Measurements from ENCODE around the gene AFDN.

The AFDN gene

GRCh38 chr6:167882244-167882643, 55.5 kb downstream of the AFDN start:
- H3K36me3 ChIP-seq, result peaks cover 51% of the 10 kb centered on the region
- no peak overlapping the region for H3K9ac ChIP-seq
- no peak overlapping the region for H3K27ac ChIP-seq
- no peaks in the 10 kb centered on the region for H4K20me1 ChIP-seq
- TF ChIP-seq Cebpa-rat (IDR thresholded peaks at IDR 0.05), result no peak
- H3K4me2 ChIP-seq, result peak overlapping the region; percentile 55
- peaks cover 30% of the 10 kb centered on the region for H3K4me1 ChIP-seq
- H3K27me3 ChIP-seq, result no peaks in the 10 kb centered on the region
- peaks cover 7% of the 10 kb centered on the region; the same call in 1 of the 2 replicates for H3K9me3 ChIP-seq
- H3K4me3 ChIP-seq, result no peak overlapping the region

- Histone ChIP-seq H3K4me2 (no peak overlapping the region), H3K9me3 (no peaks in the 10 kb centered on the region), H3K36me3 (peaks cover 35% of the 10 kb centered on the region), H3K4me1 (peaks cover 14% of the 10 kb centered on the region), H3K27ac (no peak overlapping the region), H3K4me3 (no peak overlapping the region), H4K20me1 (no peaks in the 10 kb centered on the region), H3K27me3 (no peaks in the 10 kb centered on the region), H3K9ac (no peak overlapping the region)
- TF ChIP-seq Cebpa-rat (IDR thresholded peaks at IDR 0.05), result no peak
These were observed 61.4 kb downstream of the AFDN start for GRCh38 chr6:167888098-167888497.

GRCh38 chr6:167892835-167893815, 66.4 kb downstream of the AFDN start:
- H3K9ac ChIP-seq, result no peak overlapping the region
- peaks cover 25% of the 10 kb centered on the region for H3K36me3 ChIP-seq
- H3K4me3 ChIP-seq, result no peak overlapping the region
- H4K20me1 ChIP-seq, result no peaks in the 10 kb centered on the region
- H3K4me2 ChIP-seq, result no peak overlapping the region
- H3K4me1 ChIP-seq, result no peaks in the 10 kb centered on the region
- no peak for TF ChIP-seq Cebpa-rat (IDR thresholded peaks at IDR 0.05)
- no peaks in the 10 kb centered on the region for H3K27me3 ChIP-seq
- no peaks in the 10 kb centered on the region for H3K9me3 ChIP-seq
- H3K27ac ChIP-seq, result no peak overlapping the region

GRCh38 chr6:167894965-167895364, 68.3 kb downstream of the AFDN start:
- Histone ChIP-seq H3K4me1 (no peaks in the 10 kb centered on the region), H3K4me3 (no peak overlapping the region), H4K20me1 (no peaks in the 10 kb centered on the region), H3K36me3 (peaks cover 17% of the 10 kb centered on the region), H3K4me2 (no peak overlapping the region), H3K27ac (no peak overlapping the region), H3K27me3 (no peaks in the 10 kb centered on the region), H3K9ac (no peak overlapping the region), H3K9me3 (no peaks in the 10 kb centered on the region)
- TF ChIP-seq Cebpa-rat (IDR thresholded peaks at IDR 0.05), result no peak

GRCh38 chr6:167896648-167897047, 69.9 kb downstream of the AFDN start:
- Histone ChIP-seq H4K20me1 (no peaks in the 10 kb centered on the region), H3K36me3 (peaks cover 11% of the 10 kb centered on the region; the same call in 1 of the 2 replicates), H3K4me3 (no peak overlapping the region), H3K9me3 (no peaks in the 10 kb centered on the region), H3K27me3 (no peaks in the 10 kb centered on the region), H3K4me1 (no peaks in the 10 kb centered on the region), H3K9ac (no peak overlapping the region), H3K4me2 (no peak overlapping the region), H3K27ac (no peak overlapping the region)
- no peak for TF ChIP-seq Cebpa-rat (IDR thresholded peaks at IDR 0.05)

GRCh38 chr6:167898673-167899311, 72.1 kb downstream of the AFDN start:
- H3K36me3 ChIP-seq, result peaks cover 10% of the 10 kb centered on the region

GRCh38 chr6:167904791-167905190, 78.1 kb downstream of the AFDN start:
- Histone ChIP-seq H3K4me2 (no peak overlapping the region), H3K27me3 (no peaks in the 10 kb centered on the region), H3K9me3 (no peaks in the 10 kb centered on the region), H3K4me1 (no peaks in the 10 kb centered on the region), H4K20me1 (0 out of 2 replicates have a peak, but pooled peaks cover 4% of the 10 kb centered on the region), H3K9ac (no peak overlapping the region), H3K4me3 (no peak overlapping the region), H3K27ac (no peak overlapping the region), H3K36me3 (peaks cover 22% of the 10 kb centered on the region)
- no peak for TF ChIP-seq Cebpa-rat (IDR thresholded peaks at IDR 0.05)

More at GRCh38 chr6:167898673-167899311, 72.1 kb downstream of the AFDN start:
- H3K4me3 ChIP-seq, result no peak overlapping the region
- no peak overlapping the region for H3K27ac ChIP-seq
- H3K9ac ChIP-seq, result no peak overlapping the region
- no peaks in the 10 kb centered on the region for H3K27me3 ChIP-seq
- H4K20me1 ChIP-seq, result no peaks in the 10 kb centered on the region
- no peaks in the 10 kb centered on the region for H3K4me1 ChIP-seq
- no peak for TF ChIP-seq Cebpa-rat (IDR thresholded peaks at IDR 0.05)
- H3K4me2 ChIP-seq, result no peak overlapping the region
- H3K9me3 ChIP-seq, result no peaks in the 10 kb centered on the region

GRCh38 chr6:167906899-167907298, 80.2 kb downstream of the AFDN start:
- no peak for TF ChIP-seq Cebpa-rat (IDR thresholded peaks at IDR 0.05)
- Histone ChIP-seq H3K9me3 (no peaks in the 10 kb centered on the region), H3K9ac (no peak overlapping the region), H3K27ac (no peak overlapping the region), H3K27me3 (no peaks in the 10 kb centered on the region), H3K4me2 (no peak overlapping the region), H3K36me3 (peaks cover 38% of the 10 kb centered on the region), H3K4me3 (no peak overlapping the region), H3K4me1 (no peaks in the 10 kb centered on the region), H4K20me1 (0 out of 2 replicates have a peak, but pooled peaks cover 4% of the 10 kb centered on the region)

GRCh38 chr6:167907837-167908681, 81.3 kb downstream of the AFDN start:
- H4K20me1 ChIP-seq, result 0 out of 2 replicates have a peak, but pooled peaks cover 4% of the 10 kb centered on the region

More at GRCh38 chr6:167907837-167908681, 81.3 kb downstream of the AFDN start:
- Histone ChIP-seq H3K9me3 (no peaks in the 10 kb centered on the region), H3K9ac (no peak overlapping the region), H3K27me3 (no peaks in the 10 kb centered on the region), H3K4me2 (no peak overlapping the region), H3K4me3 (no peak overlapping the region), H3K36me3 (peaks cover 35% of the 10 kb centered on the region), H3K27ac (no peak overlapping the region), H3K4me1 (no peaks in the 10 kb centered on the region)
- TF ChIP-seq Cebpa-rat (IDR thresholded peaks at IDR 0.05), result no peak
